CD4-positive, alpha-beta T cell treated with Interleukin-4 for 1 hour (primary cell): Measurements from ENCODE around the gene HCK.
A peak's percentile ranks its signal among the peaks of the same experiment; 100 is the strongest.

Experiments
- DNase-seq, 2 donors: peaks; one replicate each; pipeline ENCODE4 v3.0.0-alpha.2; 2020 to 2022

The HCK gene

GRCh38 chr20:32052090-32052777, at the start of gene HCK:
Gene HCK, plus strand, starts transcription at chr20:32052242.
- DNase-seq = peak in 1 of 2 donors; percentile 68

- DNase-seq = no peak
Observed at GRCh38 chr20:32003325-32003724, 48.7 kb upstream of the HCK start.

GRCh38 chr20:32004963-32005362, 47.1 kb upstream of the HCK start:
- no peak for DNase-seq

GRCh38 chr20:32006053-32006452, 46.0 kb upstream of the HCK start:
- no peak for DNase-seq

GRCh38 chr20:32006841-32007786, 44.9 kb upstream of the HCK start:
- DNase-seq = no peak

- no peak for DNase-seq
Observed at GRCh38 chr20:32007787-32008616, 44.0 kb upstream of the HCK start.

- no peak for DNase-seq
Observed at GRCh38 chr20:32009564-32009963, 42.5 kb upstream of the HCK start.

GRCh38 chr20:32010101-32010500, 41.9 kb upstream of the HCK start, which contains the start of gene CCM2L:
Gene CCM2L, plus strand, starts transcription at chr20:32010438. Its CDS starts 17 bp downstream, at chr20:32010455.
- no peak for DNase-seq

GRCh38 chr20:32010666-32011065, 41.4 kb upstream of the HCK start:
- DNase-seq = no peak

- no peak for DNase-seq
Observed at GRCh38 chr20:32012159-32012688, 39.8 kb upstream of the HCK start.

- DNase-seq = no peak
Observed at GRCh38 chr20:32013326-32013725, 38.7 kb upstream of the HCK start.

GRCh38 chr20:32017711-32018251, 34.3 kb upstream of the HCK start:
- DNase-seq = peak; percentile 56 to 64

- peak; percentile 41 to 46 for DNase-seq
Observed at GRCh38 chr20:32018269-32019155, 33.5 kb upstream of the HCK start.

- DNase-seq = no peak
Observed at GRCh38 chr20:32019156-32019510, 32.9 kb upstream of the HCK start.

- DNase-seq = no peak
Observed at GRCh38 chr20:32019563-32020463, 32.2 kb upstream of the HCK start.

- no peak for DNase-seq
Observed at GRCh38 chr20:32021091-32021490, 31.0 kb upstream of the HCK start.

GRCh38 chr20:32024683-32025295, 27.3 kb upstream of the HCK start:
- no peak for DNase-seq

- no peak for DNase-seq
Observed at GRCh38 chr20:32027643-32028042, 24.4 kb upstream of the HCK start.

GRCh38 chr20:32028647-32029372, 23.2 kb upstream of the HCK start:
- DNase-seq = no peak
